ENCODE measurements around the gene MPP2. TPM values are rescaled to one million over a fixed set of nuclear protein-coding genes. Genes with fewer than 3 reads are reported as not detected.

MPP2 gene
- total RNA-seq, 4 donors from 2014 or later: 0.42 to 10.7 (median 3.7) TPM

- no peak for DNase-seq (ENCODE audit: low spot score in 2 of 2)
- 82 to 95% methylated on average over 12 to 14 of the region's 14 CpGs for WGBS, 2 donors
- intact Hi-C loops (cut with DNase I; ENCODE audit: low total_unique reads): no loop called here
- TF ChIP-seq POLR2A (IDR thresholded peaks at IDR 0.05) (no peak), CTCF (IDR thresholded peaks at IDR 0.05) (no peak)
- H3K4me3 ChIP-seq (ENCODE audit: low read depth, poor library complexity, severe bottlenecking): no peak overlapping the region
Measured at GRCh38 chr17:43882761-43883415, 24.4 kb downstream of the MPP2 start.

- WGBS, 2 donors: 94 to 95% methylated on average over 26 to 27 of the region's 27 CpGs
- intact Hi-C loops (cut with DNase I; ENCODE audit: low total_unique reads): no loop called here
- no peak for DNase-seq (ENCODE audit: low spot score in 2 of 2)
Measured at GRCh38 chr17:43881758-43882505, 25.4 kb downstream of the MPP2 start.

GRCh38 chr17:43881181-43881580 is 26.2 kb downstream of the MPP2 start:
- H3K4me3 ChIP-seq (ENCODE audit: low read depth, poor library complexity, severe bottlenecking): no peak overlapping the region
- 93 to 94% methylated on average over 10 to 12 of the region's 12 CpGs for WGBS, 2 donors
- no peak for TF ChIP-seq CTCF (IDR thresholded peaks at IDR 0.05)
- TF ChIP-seq POLR2A (IDR thresholded peaks at IDR 0.05): no peak
- DNase-seq (ENCODE audit: low spot score in 2 of 2): no peak
- intact Hi-C loops (cut with DNase I; ENCODE audit: low total_unique reads): no loop called here

More at GRCh38 chr17:43881758-43882505, 25.4 kb downstream of the MPP2 start:
- TF ChIP-seq POLR2A (IDR thresholded peaks at IDR 0.05) (no peak), CTCF (IDR thresholded peaks at IDR 0.05) (no peak)
- H3K4me3 ChIP-seq (ENCODE audit: low read depth, poor library complexity, severe bottlenecking): no peak overlapping the region

GRCh38 chr17:43880420-43880991 is 26.8 kb downstream of the MPP2 start:
- intact Hi-C loops (cut with DNase I; ENCODE audit: low total_unique reads): no loop called here
- TF ChIP-seq POLR2A (IDR thresholded peaks at IDR 0.05) (no peak), CTCF (IDR thresholded peaks at IDR 0.05) (no peak)
- WGBS, 2 donors: 79 to 80% methylated on average over 17 to 20 of the region's 20 CpGs
- no peak for DNase-seq (ENCODE audit: low spot score in 2 of 2)
- no peak overlapping the region for H3K4me3 ChIP-seq (ENCODE audit: low read depth, poor library complexity, severe bottlenecking)

GRCh38 chr17:43879723-43880419 is 27.5 kb downstream of the MPP2 start:
- DNase-seq (ENCODE audit: low spot score in 2 of 2): no peak
- H3K4me3 ChIP-seq (ENCODE audit: low read depth, poor library complexity, severe bottlenecking): no peak overlapping the region
- intact Hi-C loops (cut with DNase I; ENCODE audit: low total_unique reads): no loop called here
- 85 to 89% methylated on average over 16 to 20 of the region's 20 CpGs for WGBS, 2 donors
- no peak for TF ChIP-seq CTCF (IDR thresholded peaks at IDR 0.05)
- TF ChIP-seq POLR2A (IDR thresholded peaks at IDR 0.05): no peak
